HG02943 (cell line): ENCODE data around the gene KANSL3.

Experiments used
- ATAC-seq: cut with Tn5 transposase; IDR thresholded peaks from one replicate; pipeline ENCODE4 v1.9.1; 2021; ENCODE audit warnings: mild to moderate bottlenecking, low read depth, moderate library complexity; ENCODE audit not compliant: unreplicated experiment

KANSL3 gene

DNA sequence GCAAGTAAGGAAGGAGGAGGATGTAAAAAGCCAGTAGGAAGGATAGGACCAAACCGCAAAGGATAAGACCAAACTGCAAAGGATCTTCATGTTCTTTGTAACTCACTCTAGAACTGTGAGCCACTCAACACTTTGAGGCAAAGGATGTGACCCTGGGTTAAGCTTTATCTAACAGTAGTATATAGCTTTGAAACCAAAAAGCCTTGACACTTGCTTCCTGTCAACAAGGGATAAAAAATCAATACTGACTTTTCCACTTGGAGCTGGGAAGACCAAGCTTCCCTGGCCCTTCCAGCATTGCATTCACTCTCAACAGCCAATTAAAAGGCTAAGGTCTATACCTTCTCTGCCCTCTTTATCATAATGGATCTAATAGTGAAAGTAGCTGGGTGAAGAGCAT lies 22.0 kb downstream of the KANSL3 start:
- no peak for ATAC-seq

DNA sequence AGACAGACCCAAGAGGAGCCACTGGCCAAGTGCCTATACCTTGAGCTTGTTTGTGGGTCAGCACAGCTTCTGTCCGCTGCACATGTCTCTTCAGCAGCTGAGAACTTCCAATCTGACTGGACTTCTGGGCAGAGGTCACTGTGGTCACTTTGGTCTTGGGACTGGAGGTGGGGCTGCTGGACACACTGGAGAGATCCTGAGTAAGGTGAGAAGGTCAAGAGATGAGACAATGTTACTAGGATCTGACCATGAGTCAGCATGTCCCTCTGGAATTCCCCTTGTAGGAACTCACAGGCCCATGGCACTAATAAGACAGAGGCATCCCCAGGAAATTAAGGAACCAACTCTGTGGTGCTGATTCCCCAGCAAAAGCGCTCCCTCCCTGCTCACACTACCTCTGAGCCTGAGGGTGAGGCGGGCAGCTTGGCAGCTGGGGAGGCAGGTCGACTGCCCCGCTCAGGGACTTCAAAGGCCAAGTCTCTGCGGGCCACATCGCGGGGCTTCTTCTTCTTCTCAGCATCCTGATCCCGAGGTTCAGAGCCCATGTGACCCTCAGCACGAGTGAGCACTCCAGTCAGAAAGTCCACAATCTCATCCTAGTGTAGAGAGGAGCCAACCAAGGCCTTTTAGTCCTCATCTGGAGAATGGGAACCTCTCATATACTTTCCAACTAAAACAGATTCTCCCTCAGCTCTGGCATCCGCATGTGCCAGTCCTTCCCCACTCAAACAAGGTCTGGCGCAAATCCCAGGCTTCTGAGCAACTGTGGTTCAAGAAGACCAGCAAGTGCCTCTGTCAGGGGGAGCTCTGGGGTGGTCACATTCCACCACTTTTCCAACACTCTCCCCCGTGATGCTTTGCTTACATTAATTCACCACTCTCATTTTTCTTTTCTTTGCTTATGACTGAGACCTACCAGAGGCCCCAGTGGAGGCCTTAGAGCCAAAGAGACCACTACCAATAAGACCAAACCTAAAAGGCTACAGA lies 29.4 kb downstream of the KANSL3 start:
- ATAC-seq: no peak

DNA sequence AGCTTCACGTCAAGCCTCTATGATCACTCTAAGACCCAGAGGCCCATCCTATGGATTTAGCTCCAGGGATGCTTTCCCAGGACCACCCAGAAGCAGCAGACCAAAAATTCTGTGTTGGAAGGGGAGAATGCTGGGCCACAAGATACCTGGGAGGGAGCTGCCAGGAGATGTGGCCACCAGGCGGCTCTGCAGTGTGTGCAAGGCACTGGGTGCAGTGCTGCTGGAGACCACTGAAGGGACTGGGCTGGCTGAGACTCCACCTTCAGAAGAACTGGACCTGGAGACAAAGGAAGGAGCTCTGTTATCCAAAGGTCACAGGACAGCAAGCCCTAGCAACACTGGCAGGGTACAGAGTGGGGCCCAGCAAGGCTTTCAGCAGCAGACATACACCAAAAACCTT lies 34.0 kb downstream of the KANSL3 start:
- no peak for ATAC-seq

DNA sequence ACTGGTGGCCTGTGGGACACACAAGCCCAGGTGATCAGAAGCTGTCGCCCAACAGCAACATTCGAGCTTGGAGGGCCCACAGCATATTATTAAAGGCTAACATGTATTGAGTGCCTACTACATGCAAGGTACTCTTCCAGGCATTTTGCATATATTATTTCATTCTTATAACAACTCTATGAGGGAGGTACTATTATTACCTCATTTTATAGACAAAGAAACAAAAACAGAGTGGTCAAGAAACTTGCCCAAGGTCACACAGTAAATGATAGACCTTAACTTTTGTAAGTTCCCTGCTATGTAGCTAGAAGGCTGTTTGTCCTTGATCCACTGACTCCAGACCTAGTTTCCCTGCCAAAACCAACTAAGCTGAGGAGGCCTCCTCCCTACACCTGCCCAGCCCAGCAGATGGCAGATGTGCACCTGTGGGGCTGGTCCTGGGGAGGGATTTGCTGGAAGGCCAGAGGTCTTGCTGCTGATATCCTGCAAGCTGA lies 35.7 kb downstream of the KANSL3 start:
- ATAC-seq: no peak

DNA sequence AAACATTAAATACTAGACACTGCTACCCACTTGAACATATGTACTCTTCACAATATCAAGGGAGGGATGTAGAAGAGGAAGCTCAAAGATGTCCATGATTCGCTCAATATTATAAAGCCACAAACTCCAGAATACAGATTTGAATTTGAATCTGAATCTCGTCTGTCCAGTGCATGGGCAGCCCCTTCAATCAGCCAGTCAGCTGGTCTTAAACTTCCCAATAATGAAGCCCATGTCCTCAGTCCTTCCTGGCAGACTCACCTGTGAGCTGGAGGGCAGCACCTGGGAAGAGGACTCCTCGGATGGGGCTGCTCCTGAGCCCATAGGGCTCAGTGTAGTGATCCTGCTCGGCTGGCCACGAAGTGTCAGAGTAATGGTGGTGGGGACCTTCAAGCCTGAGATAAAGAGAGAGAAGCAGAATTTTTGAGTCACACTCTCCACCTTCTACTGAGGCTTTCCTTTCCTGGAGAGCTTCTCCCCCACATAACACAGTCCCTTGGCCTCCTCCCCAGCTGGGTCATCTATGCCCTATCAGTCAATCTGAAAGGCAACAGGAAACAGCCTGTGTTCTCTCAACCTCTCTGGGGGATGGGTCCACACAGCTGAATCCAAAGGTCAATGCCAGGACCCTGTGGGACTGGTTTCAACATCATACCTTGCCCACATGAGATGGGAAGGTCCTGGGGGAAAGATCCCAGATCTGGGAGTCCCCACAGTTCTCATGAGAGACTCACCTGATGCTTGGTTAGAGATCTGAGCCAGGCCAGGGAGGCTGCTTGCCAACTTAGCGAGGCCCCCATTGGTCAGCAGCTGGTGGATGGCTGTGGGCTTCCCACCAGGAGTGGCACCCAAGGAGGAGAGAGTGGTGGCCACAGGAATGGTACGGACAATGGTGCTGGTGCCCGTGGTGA lies 36.5 kb downstream of the KANSL3 start:
- no peak for ATAC-seq

DNA sequence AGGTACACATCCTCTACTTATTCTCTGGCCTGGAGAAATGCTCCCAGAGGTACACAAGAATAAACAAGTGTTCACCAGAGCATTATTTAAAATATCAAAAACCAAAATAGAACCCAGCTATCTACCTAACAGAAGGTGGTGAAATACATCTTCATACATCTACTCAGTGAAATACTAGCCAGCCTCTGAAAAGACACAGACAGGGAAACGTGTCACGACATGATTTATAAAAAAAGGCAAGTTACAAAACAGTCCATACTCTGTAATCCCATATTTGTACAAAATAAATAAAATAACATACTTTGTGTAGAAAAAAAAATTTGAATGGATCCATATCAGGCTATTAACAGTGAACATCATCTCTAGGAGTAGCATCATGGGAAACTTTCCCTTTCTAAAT lies 38.2 kb downstream of the KANSL3 start:
- no peak for ATAC-seq

DNA sequence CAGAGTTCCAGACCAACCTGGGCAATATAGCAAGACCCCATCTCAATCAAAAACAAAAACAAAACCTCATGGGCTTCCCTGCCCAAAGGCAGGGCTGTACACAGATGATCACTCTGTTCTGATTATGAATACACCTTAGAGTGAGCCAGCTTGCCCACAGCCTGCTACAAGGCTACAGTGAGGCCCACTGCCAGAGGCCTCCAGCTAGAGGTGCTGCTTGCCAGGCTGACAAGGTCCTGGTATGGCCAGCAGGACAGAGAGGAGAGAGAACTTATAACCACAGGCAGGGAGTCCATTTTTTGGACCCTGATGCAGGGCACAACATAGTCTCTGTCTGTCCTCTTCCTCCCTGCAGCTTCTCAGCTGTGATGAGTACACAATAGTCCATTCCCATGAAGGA lies 41.5 kb downstream of the KANSL3 start:
- ATAC-seq: no peak

DNA sequence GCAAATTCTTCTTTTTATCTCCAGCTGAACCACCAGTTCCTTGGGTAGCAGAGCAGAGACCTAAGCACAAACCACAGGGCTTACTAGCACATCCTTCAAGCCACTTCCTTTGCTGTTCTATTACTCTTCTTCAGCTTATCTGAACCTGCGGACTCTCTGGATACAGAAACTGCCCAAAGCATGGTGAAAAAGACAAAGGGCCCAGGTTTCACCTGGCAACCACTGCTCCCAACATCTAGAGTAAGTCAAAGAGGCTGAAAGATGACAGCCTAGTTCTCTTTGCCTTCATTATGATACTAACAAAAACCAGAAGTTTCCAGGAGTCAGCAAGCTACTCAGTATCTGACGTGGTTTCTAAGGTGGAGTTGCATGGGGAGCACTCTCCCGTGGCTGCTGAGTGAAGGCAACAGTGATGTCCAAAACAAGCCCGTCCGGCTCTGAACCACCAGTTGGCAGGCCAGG lies 43.4 kb downstream of the KANSL3 start:
- ATAC-seq: no peak

DNA sequence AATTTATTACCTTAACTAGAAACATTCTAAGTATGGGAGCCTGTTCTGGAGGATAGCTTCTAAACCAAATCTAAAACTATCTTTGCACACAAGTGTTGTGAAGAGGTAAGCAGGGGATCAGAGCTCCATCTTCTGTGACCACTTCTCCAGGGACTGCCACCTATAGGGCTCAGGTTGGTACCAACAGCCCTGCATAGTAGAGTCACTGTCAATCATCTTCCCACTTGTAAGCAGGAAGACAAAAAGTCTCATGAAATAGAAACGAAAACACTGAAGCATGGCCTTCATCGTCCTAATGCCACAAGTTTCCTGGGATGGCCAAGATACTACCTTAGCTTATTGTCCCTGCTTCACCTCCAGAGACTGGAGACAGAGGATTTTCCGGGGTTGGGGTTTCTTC lies 43.8 kb downstream of the KANSL3 start:
- ATAC-seq: no peak

DNA sequence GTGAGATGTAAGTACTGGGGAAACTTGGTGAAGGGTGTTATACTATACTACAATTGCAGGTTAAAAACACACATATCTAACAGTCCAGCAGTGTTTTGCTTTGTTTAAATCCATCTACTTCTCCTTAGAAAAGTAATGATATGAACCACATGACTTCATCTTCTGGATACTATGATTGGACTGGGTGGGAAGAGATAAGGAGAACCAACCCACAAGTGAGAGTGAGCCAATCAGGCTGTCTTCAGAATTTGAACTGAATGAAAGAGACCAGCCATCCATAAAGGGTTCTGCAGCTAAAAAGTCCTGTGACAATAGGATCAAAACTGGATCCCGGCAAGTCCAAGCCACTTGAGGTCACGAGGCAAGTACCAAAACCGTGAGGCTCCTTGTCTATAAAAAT lies 46.6 kb downstream of the KANSL3 start:
- no peak for ATAC-seq

DNA sequence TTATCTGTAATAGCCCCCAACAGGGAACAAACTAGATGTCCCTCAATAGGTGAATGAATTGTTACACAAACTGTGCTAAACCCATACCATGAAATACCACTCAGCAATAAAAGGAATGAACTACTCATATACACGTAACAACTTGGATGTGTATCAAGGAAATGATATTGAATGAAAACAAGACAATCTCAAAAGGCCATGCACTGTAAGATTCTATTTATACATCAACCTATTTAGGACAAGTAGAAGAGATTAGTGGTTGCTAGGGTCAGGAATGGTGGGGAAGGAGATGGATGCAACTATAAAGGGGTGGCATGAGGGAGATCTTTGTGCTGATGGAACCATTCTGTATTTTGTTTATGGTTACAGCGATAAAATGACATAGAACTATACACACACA lies 47.1 kb downstream of the KANSL3 start:
- no peak for ATAC-seq

DNA sequence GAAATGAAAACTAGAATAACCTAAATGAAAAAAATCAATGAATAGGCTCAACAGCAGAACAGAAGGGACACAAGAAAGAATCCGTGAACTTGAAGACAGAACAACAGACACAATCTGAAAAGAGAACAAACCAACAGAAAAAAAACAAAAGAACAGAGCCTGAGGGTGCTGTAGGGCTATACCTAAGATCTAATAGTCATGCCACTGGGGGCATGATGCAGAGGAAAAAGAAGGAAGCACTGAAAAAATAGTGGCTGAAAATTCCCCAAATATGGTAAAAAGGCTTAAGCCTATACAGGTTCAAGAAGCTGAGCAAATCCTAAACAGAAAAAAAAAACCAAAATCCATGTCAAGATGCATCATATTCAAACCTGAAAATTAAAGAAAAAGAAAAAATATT lies 50.3 kb downstream of the KANSL3 start:
- ATAC-seq: no peak

DNA sequence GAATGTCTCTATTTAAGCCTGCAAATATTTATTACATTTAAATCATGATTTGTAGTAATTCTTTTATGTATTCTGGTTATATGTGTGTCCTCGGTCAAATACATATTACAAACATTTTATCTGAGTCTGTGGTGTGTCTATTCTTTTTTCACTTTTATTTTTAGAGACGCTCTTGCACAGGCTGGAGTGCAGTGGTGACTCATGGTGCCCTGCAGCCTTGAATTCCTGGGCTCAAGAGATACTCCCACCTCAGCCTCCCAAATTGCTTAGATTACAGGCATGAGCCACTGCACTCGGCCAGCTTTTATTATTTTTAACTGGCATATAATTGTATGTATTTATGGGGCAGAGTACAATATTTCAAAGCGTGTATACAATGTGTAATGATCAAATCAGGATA lies 54.1 kb downstream of the KANSL3 start:
- ATAC-seq: no peak

DNA sequence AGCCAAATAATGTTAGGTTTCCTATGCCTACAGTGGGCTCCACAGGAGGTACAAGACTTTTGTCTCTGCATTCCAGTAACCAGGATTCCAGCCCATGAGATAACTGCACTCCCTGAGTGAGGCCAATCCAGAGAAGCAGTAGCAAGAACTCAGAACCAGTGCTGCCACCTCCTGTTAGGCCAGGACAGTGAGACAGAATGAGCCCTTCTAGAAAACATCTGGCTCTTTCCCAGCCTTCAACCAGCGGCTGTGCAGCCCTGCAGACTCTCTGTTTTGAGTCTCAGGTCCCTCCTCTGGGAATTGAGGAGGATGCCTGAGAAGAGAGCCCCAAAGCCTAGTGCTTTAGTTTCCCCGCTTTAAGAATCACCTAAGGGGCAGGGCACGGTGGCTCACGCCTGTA lies 57.3 kb downstream of the KANSL3 start:
- ATAC-seq: no peak

DNA sequence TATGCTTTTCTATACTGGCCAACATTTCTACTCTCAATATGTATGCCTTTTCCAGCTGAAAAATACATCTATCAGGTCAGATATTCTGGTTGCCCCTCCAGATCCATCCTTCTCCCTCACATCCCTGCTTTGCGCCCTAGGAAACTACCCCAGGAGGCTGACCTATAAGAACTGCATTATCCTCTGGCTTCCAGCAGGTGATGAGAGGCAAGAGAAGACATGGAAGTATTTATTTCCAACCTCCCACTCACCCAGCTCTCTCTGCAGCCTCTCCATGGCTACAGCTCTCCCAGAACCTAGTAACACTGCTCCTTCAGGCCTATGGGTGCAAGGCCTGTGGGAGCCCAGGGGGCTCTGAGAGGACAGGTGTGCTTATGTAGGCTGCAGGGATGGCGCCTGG lies 58.7 kb downstream of the KANSL3 start:
- ATAC-seq: no peak

DNA sequence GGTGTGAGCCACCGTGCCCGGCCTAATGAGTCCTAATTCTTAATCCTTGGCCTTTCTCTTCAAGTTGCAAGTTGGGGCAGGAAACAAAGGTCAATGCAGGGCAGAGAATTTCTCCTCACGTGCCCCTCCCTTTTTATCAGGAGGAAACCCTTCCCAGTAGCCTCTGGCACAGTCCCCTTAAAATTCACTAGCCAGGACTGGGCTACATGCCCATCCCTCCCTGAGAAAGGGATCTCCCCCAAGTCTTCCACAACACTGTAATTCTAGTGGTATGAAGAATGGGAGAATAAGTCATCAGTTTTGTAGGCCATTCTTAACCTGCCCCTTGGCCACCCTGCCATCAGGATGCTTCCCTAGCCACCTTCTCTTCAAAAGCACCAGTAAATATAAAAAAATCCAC lies 59.4 kb downstream of the KANSL3 start:
- ATAC-seq: no peak

DNA sequence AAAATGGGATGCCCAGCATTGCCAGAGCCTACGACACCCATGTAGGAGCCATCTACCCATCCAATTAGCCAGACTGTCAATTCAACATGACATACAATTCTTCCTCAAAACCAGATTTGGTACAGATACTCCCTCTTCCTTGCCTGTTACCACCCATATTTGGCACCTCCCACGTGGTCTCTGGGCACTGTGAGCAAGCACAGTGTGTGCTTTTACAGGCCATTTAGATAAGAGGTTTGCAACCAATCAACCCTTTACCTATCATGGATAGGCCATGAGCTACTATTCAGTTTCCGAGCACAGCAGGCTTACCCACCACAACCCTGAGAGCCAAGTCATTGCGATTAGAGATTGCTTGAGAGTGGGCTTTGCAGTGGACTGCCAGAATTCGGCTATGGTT lies 60.6 kb downstream of the KANSL3 start:
- no peak for ATAC-seq

DNA sequence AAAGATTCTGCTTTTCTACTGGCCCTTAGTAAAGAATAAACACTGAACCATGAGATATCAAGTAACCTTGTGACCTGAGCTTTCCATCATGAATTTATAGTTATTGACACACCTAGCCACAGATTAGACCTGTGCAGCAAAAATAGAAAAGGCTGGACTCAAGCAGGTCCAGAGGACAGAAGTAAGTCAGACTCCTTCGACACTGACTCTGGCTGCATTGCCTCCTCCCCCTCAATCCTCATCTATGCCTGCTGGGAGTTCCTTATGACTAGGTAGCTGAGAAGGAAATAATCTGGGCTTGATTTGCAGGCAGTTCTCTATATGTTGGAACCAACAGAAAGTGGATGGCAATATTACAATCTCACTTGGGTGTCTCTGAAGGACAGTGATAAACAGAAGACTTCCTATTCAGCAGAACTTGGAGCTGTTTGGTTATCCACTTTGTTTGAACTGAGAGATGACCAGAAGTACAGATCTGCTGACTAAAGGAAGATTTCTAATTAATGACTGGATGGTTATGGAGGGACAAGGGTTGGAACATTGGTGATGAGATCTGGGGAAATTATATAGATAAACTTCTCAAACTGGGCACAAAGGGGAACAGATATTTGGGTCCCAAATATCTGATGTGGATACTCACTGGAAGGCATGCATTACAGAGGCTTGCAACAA lies 62.2 kb downstream of the KANSL3 start:
- ATAC-seq: no peak

DNA sequence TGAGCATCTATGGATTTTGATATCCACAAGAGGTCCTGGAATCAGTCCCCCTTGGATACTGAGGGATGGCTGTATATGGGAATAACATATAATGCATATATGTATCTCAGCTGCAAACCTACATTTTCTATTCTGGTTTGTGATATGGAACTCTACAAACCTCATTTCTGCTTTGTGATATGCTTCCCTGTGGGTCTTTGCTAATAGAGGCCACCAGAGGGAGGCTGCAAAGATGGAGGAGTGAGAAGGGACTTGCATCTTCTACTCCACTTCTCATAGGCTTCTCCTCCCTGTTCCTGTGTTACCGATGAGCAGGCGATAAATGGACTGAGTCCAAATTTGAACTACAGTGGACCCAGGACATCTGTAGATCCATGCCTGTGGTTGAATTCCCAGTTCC lies 63.7 kb downstream of the KANSL3 start:
- no peak for ATAC-seq

DNA sequence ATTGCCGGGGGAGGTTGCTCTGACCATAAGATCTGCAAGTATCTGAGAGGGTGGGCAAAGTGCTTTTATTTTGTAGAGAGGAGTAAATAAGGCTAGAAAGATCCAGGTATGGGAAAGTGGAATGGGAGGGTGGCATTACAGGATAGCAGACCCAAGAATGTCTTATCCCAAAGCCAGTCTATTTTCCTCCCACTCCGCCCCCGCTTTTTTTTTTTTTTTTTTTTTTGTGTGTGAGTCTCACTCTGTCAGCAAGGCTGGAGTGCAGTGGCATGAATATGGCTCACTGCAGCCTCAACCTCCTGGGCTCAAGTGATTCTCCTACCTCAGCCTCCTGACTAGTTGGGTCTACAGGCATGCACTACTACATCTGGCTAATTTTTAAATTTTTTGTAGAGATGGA lies 70.0 kb downstream of the KANSL3 start:
- no peak for ATAC-seq

DNA sequence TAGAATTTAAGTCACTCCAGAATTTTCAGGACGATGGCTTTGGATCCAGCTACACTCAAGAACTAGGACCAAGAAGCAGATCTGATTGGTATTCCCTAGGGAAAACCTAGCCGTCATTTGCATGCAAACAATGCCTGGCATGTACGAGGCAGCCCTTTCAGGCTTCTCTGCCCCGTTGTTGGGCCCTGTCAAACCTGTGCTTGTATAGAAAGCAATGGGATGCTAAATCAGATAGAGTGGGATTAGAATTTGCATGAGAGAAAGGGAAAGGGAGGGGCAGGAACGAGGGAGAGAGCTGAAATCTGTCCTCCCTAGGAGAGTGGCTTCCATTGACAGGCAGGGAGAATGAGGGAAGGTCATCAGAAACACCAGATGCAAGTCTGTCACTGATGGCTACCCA lies 73.0 kb downstream of the KANSL3 start:
- no peak for ATAC-seq
